ENCODE results near the gene THSD1. TPM values are rescaled to one million over a fixed set of nuclear protein-coding genes. Genes with fewer than 3 reads are reported as not detected.

THSD1 gene
- total and polyA plus RNA-seq, 10 of the 15 experiments (the other 5 are each of a cell fraction or from before 2014, with no cell fraction given): 0.03 to 0.20 (median 0.13) TPM; not detected in 2

- TF ChIP-seq CBX3 (IDR thresholded peaks at IDR 0.05; ENCODE audit: borderline replicate concordance, low read depth): no peak
- peak; percentile 85 for TF ChIP-seq RUNX3 (IDR thresholded peaks at IDR 0.05; ENCODE audit: low read length)
- no peak; the same call in 1 of the 2 replicates for TF ChIP-seq POLR2AphosphoS5 (IDR thresholded peaks at IDR 0.05; ENCODE audit: low read length)
- no peak for TF ChIP-seq SMAD5 (IDR thresholded peaks at IDR 0.05; ENCODE audit: low read depth)
- TF ChIP-seq, protein P1, sequence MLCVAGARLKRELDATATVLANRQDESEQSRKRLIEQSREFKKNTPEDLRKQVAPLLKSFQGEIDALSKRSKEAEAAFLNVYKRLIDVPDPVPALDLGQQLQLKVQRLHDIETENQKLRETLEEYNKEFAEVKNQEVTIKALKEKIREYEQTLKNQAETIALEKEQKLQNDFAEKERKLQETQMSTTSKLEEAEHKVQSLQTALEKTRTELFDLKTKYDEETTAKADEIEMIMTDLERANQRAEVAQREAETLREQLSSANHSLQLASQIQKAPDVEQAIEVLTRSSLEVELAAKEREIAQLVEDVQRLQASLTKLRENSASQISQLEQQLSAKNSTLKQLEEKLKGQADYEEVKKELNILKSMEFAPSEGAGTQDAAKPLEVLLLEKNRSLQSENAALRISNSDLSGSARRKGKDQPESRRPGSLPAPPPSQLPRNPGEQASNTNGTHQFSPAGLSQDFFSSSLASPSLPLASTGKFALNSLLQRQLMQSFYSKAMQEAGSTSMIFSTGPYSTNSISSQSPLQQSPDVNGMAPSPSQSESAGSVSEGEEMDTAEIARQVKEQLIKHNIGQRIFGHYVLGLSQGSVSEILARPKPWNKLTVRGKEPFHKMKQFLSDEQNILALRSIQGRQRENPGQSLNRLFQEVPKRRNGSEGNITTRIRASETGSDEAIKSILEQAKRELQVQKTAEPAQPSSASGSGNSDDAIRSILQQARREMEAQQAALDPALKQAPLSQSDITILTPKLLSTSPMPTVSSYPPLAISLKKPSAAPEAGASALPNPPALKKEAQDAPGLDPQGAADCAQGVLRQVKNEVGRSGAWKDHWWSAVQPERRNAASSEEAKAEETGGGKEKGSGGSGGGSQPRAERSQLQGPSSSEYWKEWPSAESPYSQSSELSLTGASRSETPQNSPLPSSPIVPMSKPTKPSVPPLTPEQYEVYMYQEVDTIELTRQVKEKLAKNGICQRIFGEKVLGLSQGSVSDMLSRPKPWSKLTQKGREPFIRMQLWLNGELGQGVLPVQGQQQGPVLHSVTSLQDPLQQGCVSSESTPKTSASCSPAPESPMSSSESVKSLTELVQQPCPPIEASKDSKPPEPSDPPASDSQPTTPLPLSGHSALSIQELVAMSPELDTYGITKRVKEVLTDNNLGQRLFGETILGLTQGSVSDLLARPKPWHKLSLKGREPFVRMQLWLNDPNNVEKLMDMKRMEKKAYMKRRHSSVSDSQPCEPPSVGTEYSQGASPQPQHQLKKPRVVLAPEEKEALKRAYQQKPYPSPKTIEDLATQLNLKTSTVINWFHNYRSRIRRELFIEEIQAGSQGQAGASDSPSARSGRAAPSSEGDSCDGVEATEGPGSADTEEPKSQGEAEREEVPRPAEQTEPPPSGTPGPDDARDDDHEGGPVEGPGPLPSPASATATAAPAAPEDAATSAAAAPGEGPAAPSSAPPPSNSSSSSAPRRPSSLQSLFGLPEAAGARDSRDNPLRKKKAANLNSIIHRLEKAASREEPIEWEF (IDR thresholded peaks at IDR 0.05; ENCODE audit: insufficient replicate concordance, low read depth, low read length): no peak
- TF ChIP-seq HDGF (IDR thresholded peaks at IDR 0.05): no peak
- no peak for TF ChIP-seq SREBF1 (IDR thresholded peaks at IDR 0.05; ENCODE audit: low read length)
- no peak for TF ChIP-seq PAX5 (IDR thresholded peaks at IDR 0.05; ENCODE audit: borderline replicate concordance, low read depth, low read length)
- no peak for TF ChIP-seq PRDM15 (CRISPR knock-in tag; IDR thresholded peaks at IDR 0.05)
- TF ChIP-seq PML (IDR thresholded peaks at IDR 0.05; ENCODE audit: low read length): no peak; the same call in 1 of the 2 replicates
- TF ChIP-seq NKRF (conservative IDR thresholded peaks at IDR 0.05): no peak
- TF ChIP-seq MTA3 (IDR thresholded peaks at IDR 0.05; ENCODE audit: borderline replicate concordance, low read length): no peak
- 0 out of 2 replicates have a peak, but pooled peaks have one; percentile 40 for TF ChIP-seq CHD1 (IDR thresholded peaks at IDR 0.05; ENCODE audit: low read depth, low read length)
- no peak for TF ChIP-seq TCF7 (IDR thresholded peaks at IDR 0.05; ENCODE audit: borderline replicate concordance)
- no peak for TF ChIP-seq NR2F1 (conservative IDR thresholded peaks at IDR 0.05)
- no peak for TF ChIP-seq LARP7 (IDR thresholded peaks at IDR 0.05)
- TF ChIP-seq KLF5 (IDR thresholded peaks at IDR 0.05; ENCODE audit: partially characterized antibody): no peak
- no peak for TF ChIP-seq RAD21 (IDR thresholded peaks at IDR 0.05; ENCODE audit: insufficient read depth, low read depth, low read length)
- no peak; the same call in none of the 2 replicates for TF ChIP-seq RAD51 (IDR thresholded peaks at IDR 0.05)
- no peak for TF ChIP-seq SMC3 (IDR thresholded peaks at IDR 0.05; ENCODE audit: borderline replicate concordance, low read length)
- TF ChIP-seq YY1 (IDR thresholded peaks at IDR 0.05; ENCODE audit: low read depth, low read length): no peak
- peak; percentile 71 for TF ChIP-seq TCF12 (IDR thresholded peaks at IDR 0.05; ENCODE audit: low read depth, low read length)
- TF ChIP-seq IKZF2 (IDR thresholded peaks at IDR 0.05): no peak
- TF ChIP-seq SMARCA5 (IDR thresholded peaks at IDR 0.05): no peak
These were observed 48.5 kb upstream of the THSD1 start (continued) for GRCh38 chr13:52454459-52454819.
